HCT116 (cell line): ENCODE data around the gene ZNF837. TPM values are rescaled to one million over a fixed set of nuclear protein-coding genes. Genes with fewer than 3 reads are reported as not detected.

ENCODE experiments used
- ATAC-seq: fragments of 200-7000 bp; cut with Tn5 transposase; 2 replicates; pipeline ENCODE4 v1.9.1; 2020; ENCODE audit warnings: mild to moderate bottlenecking, moderate library complexity
- BruUV-seq: library from RNA; stranded (reverse); fragments of 400-500 nt; replicated peaks from 2 replicates; lab custom pipeline; 2021; lab: Mats Ljungman, UMichigan
- CTCF ChIA-PET: fragments of 300-600 bp; sonication (Branson Sonifier 250); formaldehyde crosslinking; loops from one replicate; lab custom pipeline; 2021; ENCODE audit warnings: antibody characterized with exemption; lab: Charles Lee
- POLR2A ChIA-PET: fragments of 300-600, 350-600 bp; sonication (Branson Sonifier 250); formaldehyde crosslinking; loops from one replicate; lab custom pipeline; 2021; ENCODE audit warnings: antibody characterized with exemption; lab: Charles Lee
- RAD21 ChIA-PET, 2 experiments: fragments of 300-600 bp; sonication (Branson Sonifier 250); formaldehyde crosslinking; loops; one replicate each; lab custom pipeline; 2023; ENCODE audit warnings: low total read pairs in 2 of 2; ENCODE audit not compliant: uncharacterized antibody in 2 of 2, unreplicated experiment in 2 of 2, low non-redundant PET in 1 of 2; lab: Charles Lee
- DNase-seq: peaks from one replicate; pipeline ENCODE4 v3.0.0-alpha.2; 2010; ENCODE audit warnings: low read depth, low spot score
- H2AFZ ChIP-seq: fragments of 200-600 bp; shearing (Covaris generic), sonication (generic); 2 replicates; pipeline ENCODE4 v1.6.1; 2017; ENCODE audit warnings: low read depth, mixed run types, mixed read lengths, antibody characterized with exemption, low read length; ENCODE audit not compliant: poor library complexity, severe bottlenecking
- H3K27ac ChIP-seq: 2 replicates; pipeline ENCODE4 v1.5.1; 2012; ENCODE audit warnings: low read depth, low read length
- H3K27me3 ChIP-seq: fragments of 200-600 bp; sonication (generic); 2 replicates; pipeline ENCODE4 v1.6.1; 2016; ENCODE audit warnings: mixed run types, low read length, mixed read lengths; ENCODE audit not compliant: insufficient read depth
- H3K36me3 ChIP-seq, 2 experiments: fragments of 200-500 bp in 1 of 2; fragments of 200-600 bp in 1 of 2; sonication (Bioruptor generic) in 1 of 2; sonication (generic) in 1 of 2; 2 replicates each; pipeline versions ENCODE4 v1.5.1 to v1.6.1; 2014 to 2016; ENCODE audit warnings: low read length in 2 of 2, inconsistent platforms in 1 of 2, mixed read lengths in 1 of 2, mixed run types in 1 of 2; ENCODE audit not compliant: insufficient read depth in 2 of 2, control insufficient read depth in 1 of 2
- H3K4me1 ChIP-seq, 2 experiments: fragments of 200-600 bp in 1 of 2; sonication (generic) in 1 of 2; 2 replicates each; pipeline versions ENCODE4 v1.5.1 to v1.6.1; 2012 to 2017; ENCODE audit warnings: low read length in 2 of 2, inconsistent platforms in 1 of 2, mild to moderate bottlenecking in 1 of 2, mixed read lengths in 1 of 2, mixed run types in 1 of 2, moderate library complexity in 1 of 2; ENCODE audit not compliant: insufficient read depth in 2 of 2, control insufficient read depth in 1 of 2
- H3K4me2 ChIP-seq: fragments of 200-600 bp; sonication (generic); 2 replicates; pipeline ENCODE4 v1.6.1; 2017; ENCODE audit warnings: mixed run types, low read length, mixed read lengths
- H3K4me3 ChIP-seq, 2 experiments: fragments of 200-600 bp in 1 of 2; sonication (generic) in 1 of 2; replicated peaks in 1 of 2; 2 replicates each; pipeline ENCODE4 v1.5.1; 2011 to 2016; ENCODE audit warnings: low read length in 2 of 2, control low read depth in 1 of 2, low read depth in 1 of 2, mild to moderate bottlenecking in 1 of 2, mixed read lengths in 1 of 2, mixed run types in 1 of 2
- H3K79me2 ChIP-seq: fragments of 200-600 bp; sonication (generic); 2 replicates; pipeline ENCODE4 v1.6.1; 2017; ENCODE audit warnings: mild to moderate bottlenecking, mixed run types, low read length, moderate library complexity, mixed read lengths; ENCODE audit not compliant: insufficient read depth
- H3K9ac ChIP-seq: fragments of 200-600 bp; sonication (generic); 2 replicates; pipeline ENCODE4 v1.6.1; 2016; ENCODE audit warnings: low read length, mixed read lengths
- H3K9me2 ChIP-seq: fragments of 200-600 bp; sonication (generic), shearing (Covaris generic); 2 replicates; pipeline ENCODE4 v1.6.1; 2017; ENCODE audit warnings: mixed run types, mild to moderate bottlenecking, moderate library complexity; ENCODE audit not compliant: insufficient read depth
- H3K9me3 ChIP-seq, 2 experiments: fragments of 200-500 bp in 1 of 2; fragments of 200-600 bp in 1 of 2; sonication (Bioruptor generic) in 1 of 2; sonication (generic) in 1 of 2; 2 replicates each; pipeline ENCODE4 v1.6.1; 2014 to 2017; ENCODE audit warnings: low read length in 2 of 2, mixed read lengths in 2 of 2, inconsistent platforms in 1 of 2, low read depth in 1 of 2, mild to moderate bottlenecking in 1 of 2, mixed run types in 1 of 2, moderate library complexity in 1 of 2; ENCODE audit not compliant: control insufficient read depth in 1 of 2, insufficient read depth in 1 of 2
- H4K20me1 ChIP-seq: fragments of 200-600 bp; sonication (generic), shearing (Covaris generic); 2 replicates; pipeline ENCODE4 v1.6.1; 2017; ENCODE audit warnings: mixed run types, mild to moderate bottlenecking, moderate library complexity; ENCODE audit not compliant: insufficient read depth
- CTCF ChIP-seq, 3 experiments: fragments of 200-600 bp in 1 of 3; sonication (generic) in 1 of 3; IDR thresholded peaks in 2 of 3; conservative IDR thresholded peaks in 1 of 3; 2 replicates each; pipeline ENCODE4 v1.5.1; 2012 to 2017; ENCODE audit warnings: low read depth in 2 of 3, low read length in 2 of 3, antibody characterized with exemption in 1 of 3, borderline replicate concordance in 1 of 3, control low read depth in 1 of 3, mild to moderate bottlenecking in 1 of 3, mixed read lengths in 1 of 3, mixed run types in 1 of 3, moderate library complexity in 1 of 3; ENCODE audit not compliant: insufficient read depth in 1 of 3
- ELF1 ChIP-seq: IDR thresholded peaks from 2 replicates; pipeline ENCODE4 v1.6.1; 2012; ENCODE audit warnings: low read depth, borderline replicate concordance
- TCF7L2 ChIP-seq: IDR thresholded peaks from 2 replicates; pipeline ENCODE4 v1.7.0; 2011; ENCODE audit warnings: borderline replicate concordance, inconsistent platforms; ENCODE audit not compliant: insufficient read depth, insufficient read length; ENCODE audit errors: extremely low read depth
- intact Hi-C: fragments of 100-400 bp; cut with micrococcal nuclease; formaldehyde crosslinking; loops from 2 replicates; pipeline ENCODE4 v1.10.0; 2022
- total RNA-seq: library from RNA; stranded (reverse); gene quantifications from one replicate; pipeline ENCODE4 v1.2.1, GENCODE V29; 2021; ENCODE audit not compliant: unreplicated experiment
- TF ChIP-seq, protein P1 (sequence below): IDR thresholded peaks from 2 replicates; pipeline ENCODE4 v1.6.1; 2012

The ZNF837 gene
- total RNA-seq, 1 experiment from 2014 or later: 3.2 TPM

- TF ChIP-seq CTCF (IDR thresholded peaks at IDR 0.05 in 2 of 3, conservative IDR thresholded peaks at IDR 0.05 in 1 of 3; ENCODE audit: borderline replicate concordance in 1 of 3, insufficient read depth in 1 of 3, low read depth in 2 of 3, low read length in 2 of 3): no peak
- TF ChIP-seq, protein P1, sequence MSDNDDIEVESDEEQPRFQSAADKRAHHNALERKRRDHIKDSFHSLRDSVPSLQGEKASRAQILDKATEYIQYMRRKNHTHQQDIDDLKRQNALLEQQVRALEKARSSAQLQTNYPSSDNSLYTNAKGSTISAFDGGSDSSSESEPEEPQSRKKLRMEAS: peak; percentile 75
Observed at GRCh38 chr19:58362272-58362994, 18.4 kb downstream of the ZNF837 start, which contains the start of gene ZNF497 (continued).

DNA sequence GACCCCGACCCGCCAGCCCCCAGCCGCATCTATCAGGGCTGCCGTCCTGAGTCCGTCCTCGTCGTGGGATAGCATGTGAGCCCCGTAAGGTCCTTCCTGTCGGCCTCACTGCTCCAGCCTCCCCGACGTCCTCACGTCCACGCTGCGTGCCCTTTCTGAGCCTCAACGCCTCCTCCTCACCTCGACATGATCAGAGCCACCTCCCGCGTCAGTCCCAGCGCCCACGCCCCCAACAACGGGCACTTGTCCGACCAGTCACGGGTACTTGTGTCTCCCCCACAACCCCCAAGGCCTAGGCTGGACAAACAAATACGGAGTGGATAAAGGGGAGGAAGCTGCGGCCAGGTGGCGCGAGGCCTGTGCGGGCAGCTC lies 18.9 kb downstream of the ZNF837 start:
- H3K27ac ChIP-seq: peak overlapping the region; percentile 100
- no TSS peak for BruUV-seq
- intact Hi-C loops: loop anchor here (1.0 kb wide), 2 partner anchors 19 to 35 kb away; partner anchors contain the start of gene ZNF837
- ChIA-PET POLR2A (interaction anchor here (0.6 to 2.1 kb wide), 15 partner anchors 8 to 213 kb away, joined by 3 to 10 read pairs (median 5); partner anchors contain the start of genes TRIM28, ZBTB45, ZNF544 and ZNF584), RAD21 (interaction anchor here in 1 of 2 experiments (1.2 kb wide), 1 partner anchor 179 kb away, joined by 5 read pairs; the partner anchor contains the start of gene ZNF274), CTCF (interaction anchor here (1.3 kb wide), 2 partner anchors 152 to 158 kb away, joined by 6 to 7 read pairs; partner anchors contain the start of gene ZBTB45)
- no peaks in the 10 kb centered on the region for H3K9me3 ChIP-seq
- H3K36me3 ChIP-seq: no peaks in the 10 kb centered on the region
- no peak overlapping the region for H2AFZ ChIP-seq
- DNase-seq (peak; percentile 46), ATAC-seq (peak; percentile 45)
- TF ChIP-seq ELF1 (no peak), TCF7L2 (peak; percentile 45)
- TF ChIP-seq, protein P1: peak; percentile 71
- peak overlapping the region; percentile 93 for H3K9ac ChIP-seq
- peaks cover 6 to 19% of the 10 kb centered on the region in 2 experiments; a peak in 3 of 4 replicates for H3K4me1 ChIP-seq
- peak overlapping the region; percentile 81 to 90 for H3K4me3 ChIP-seq
- no peaks in the 10 kb centered on the region for H4K20me1 ChIP-seq
- peak overlapping the region; percentile 91 for H3K4me2 ChIP-seq
- no peaks in the 10 kb centered on the region for H3K9me2 ChIP-seq
- no peaks in the 10 kb centered on the region for H3K27me3 ChIP-seq
- H3K79me2 ChIP-seq: 0 out of 2 replicates have a peak, but pooled peaks cover 3% of the 10 kb centered on the region
